ENCODE measurements around the gene FRMD7.

DNA sequence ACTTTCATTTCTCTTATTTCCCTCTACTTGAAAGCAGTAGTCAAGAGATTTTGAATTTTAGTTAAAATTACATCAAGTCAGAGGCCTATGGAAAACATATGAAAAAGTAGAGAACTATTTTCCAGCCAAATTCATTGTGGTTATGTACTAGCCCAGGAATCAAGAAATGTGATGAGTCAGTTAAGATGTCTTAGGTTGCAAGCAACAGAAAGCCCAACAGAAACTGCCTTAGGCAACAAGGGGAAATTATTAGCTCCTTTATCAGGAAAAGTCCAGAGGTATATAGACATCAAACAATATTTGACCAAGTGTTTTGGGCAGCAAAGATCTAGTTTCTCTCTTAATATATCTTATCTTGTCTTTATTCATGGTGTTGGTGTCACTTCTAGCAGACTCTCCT lies 37.8 kb upstream of the FRMD7 start:
- TF ChIP-seq, protein P1, sequence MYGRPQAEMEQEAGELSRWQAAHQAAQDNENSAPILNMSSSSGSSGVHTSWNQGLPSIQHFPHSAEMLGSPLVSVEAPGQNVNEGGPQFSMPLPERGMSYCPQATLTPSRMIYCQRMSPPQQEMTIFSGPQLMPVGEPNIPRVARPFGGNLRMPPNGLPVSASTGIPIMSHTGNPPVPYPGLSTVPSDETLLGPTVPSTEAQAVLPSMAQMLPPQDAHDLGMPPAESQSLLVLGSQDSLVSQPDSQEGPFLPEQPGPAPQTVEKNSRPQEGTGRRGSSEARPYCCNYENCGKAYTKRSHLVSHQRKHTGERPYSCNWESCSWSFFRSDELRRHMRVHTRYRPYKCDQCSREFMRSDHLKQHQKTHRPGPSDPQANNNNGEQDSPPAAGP (tag by site-specific recombination; IDR thresholded peaks at IDR 0.05): no peak
- TF ChIP-seq CTCF (tag by site-specific recombination; IDR thresholded peaks at IDR 0.05) (no peak), HOXA7 (CRISPR knock-in tag; IDR thresholded peaks at IDR 0.05; ENCODE audit: borderline replicate concordance) (no peak), ZBTB44 (tag by site-specific recombination; IDR thresholded peaks at IDR 0.05) (no peak), ZNF292 (tag by site-specific recombination; IDR thresholded peaks at IDR 0.05; ENCODE audit: borderline replicate concordance, low read depth) (no peak), ELK4 (IDR thresholded peaks at IDR 0.05; ENCODE audit: borderline replicate concordance, low read depth, low read length) (no peak), PBX3 (CRISPR knock-in tag; IDR thresholded peaks at IDR 0.05) (no peak), ZBTB8A (tag by site-specific recombination; IDR thresholded peaks at IDR 0.05) (no peak)
- TF ChIP-seq, protein P2, sequence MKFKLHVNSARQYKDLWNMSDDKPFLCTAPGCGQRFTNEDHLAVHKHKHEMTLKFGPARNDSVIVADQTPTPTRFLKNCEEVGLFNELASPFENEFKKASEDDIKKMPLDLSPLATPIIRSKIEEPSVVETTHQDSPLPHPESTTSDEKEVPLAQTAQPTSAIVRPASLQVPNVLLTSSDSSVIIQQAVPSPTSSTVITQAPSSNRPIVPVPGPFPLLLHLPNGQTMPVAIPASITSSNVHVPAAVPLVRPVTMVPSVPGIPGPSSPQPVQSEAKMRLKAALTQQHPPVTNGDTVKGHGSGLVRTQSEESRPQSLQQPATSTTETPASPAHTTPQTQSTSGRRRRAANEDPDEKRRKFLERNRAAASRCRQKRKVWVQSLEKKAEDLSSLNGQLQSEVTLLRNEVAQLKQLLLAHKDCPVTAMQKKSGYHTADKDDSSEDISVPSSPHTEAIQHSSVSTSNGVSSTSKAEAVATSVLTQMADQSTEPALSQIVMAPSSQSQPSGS (tag by site-specific recombination; IDR thresholded peaks at IDR 0.05; ENCODE audit: low read depth): no peak
